HepG2 (cell line): ENCODE measurements around the gene ASTN2. TPM values are rescaled to one million over a fixed set of nuclear protein-coding genes. Genes with fewer than 3 reads are reported as not detected.

Experiments
- ATAC-seq: fragments of 200-7000 bp; cut with Tn5 transposase; 3 replicates; pipeline ENCODE4 v1.9.1; 2020; ENCODE audit warnings: mild to moderate bottlenecking, moderate library complexity
- BruUV-seq: library from RNA; stranded (reverse); fragments of 400-500 nt; replicated peaks from 2 replicates; lab custom pipeline; 2021; lab: Mats Ljungman, UMichigan
- CTCF ChIA-PET: fragments of 300-600 bp; formaldehyde crosslinking; extraction: SDS; loops from one replicate; lab custom pipeline; 2021; ENCODE audit warnings: low total read pairs, inconsistent platforms, low intra/inter-chr PET ratio; lab: Yijun Ruan, JAX
- POLR2A ChIA-PET: fragments of 350-600 bp; sonication (Branson Sonifier 250); formaldehyde crosslinking; loops from one replicate; lab custom pipeline; 2020; ENCODE audit warnings: antibody characterized with exemption, inconsistent platforms; lab: Yijun Ruan, JAX
- DNase-seq: peaks from one replicate; pipeline ENCODE4 v3.0.0-alpha.2; 2015; ENCODE audit warnings: low spot score
- FAIRE-seq: peaks from 3 replicates; lab custom pipeline; 2011; peaks lifted over from hg19 to GRCh38; lab: Jason Lieb, UNC
- H2AFZ ChIP-seq: one replicate; pipeline ENCODE4 v1.6.1; 2011; ENCODE audit warnings: low read length, inconsistent platforms
- H3K27ac ChIP-seq: fragments of 300-600 bp; 3 replicates; pipeline ENCODE4 v1.8.0; 2011; ENCODE audit warnings: mixed run types, mild to moderate bottlenecking, mixed read lengths, low read length, inconsistent platforms; ENCODE audit not compliant: insufficient read depth; ENCODE audit errors: extremely low read length
- H3K27me3 ChIP-seq, 2 experiments: fragments of 200-600 bp in 1 of 2; 2 replicates in 1 of 2; 3 replicates in 1 of 2; pipeline versions ENCODE4 v1.6.0 to v1.8.0; 2011; ENCODE audit warnings: low read length in 2 of 2, mild to moderate bottlenecking in 2 of 2, moderate library complexity in 2 of 2, inconsistent platforms in 1 of 2; ENCODE audit not compliant: insufficient read depth in 2 of 2, control insufficient read depth in 1 of 2
- H3K36me3 ChIP-seq, 2 experiments: fragments of 200-600 bp in 1 of 2; replicated peaks in 1 of 2; 2 replicates in 1 of 2; 3 replicates in 1 of 2; pipeline versions ENCODE4 v1.5.1 to v1.8.0; 2011; ENCODE audit warnings: low read length in 2 of 2, inconsistent platforms in 1 of 2; ENCODE audit not compliant: insufficient read depth in 2 of 2, control insufficient read depth in 1 of 2
- H3K4me1 ChIP-seq: 2 replicates; pipeline ENCODE4 v1.5.1; 2012; ENCODE audit warnings: low read length, inconsistent platforms; ENCODE audit not compliant: insufficient read depth
- H3K4me2 ChIP-seq: 2 replicates; pipeline ENCODE4 v1.6.0; 2011; ENCODE audit warnings: low read depth, low read length, inconsistent platforms
- H3K4me3 ChIP-seq, 3 experiments: fragments of 200-600 bp in 1 of 3; sonication (generic), shearing (Covaris generic) in 1 of 3; replicated peaks in 1 of 3; 2 replicates each; pipeline ENCODE4 v1.5.1; 2011 to 2016; ENCODE audit warnings: low read length in 3 of 3, inconsistent platforms in 2 of 3, low read depth in 2 of 3, mild to moderate bottlenecking in 2 of 3, control low read depth in 1 of 3, mixed read lengths in 1 of 3; ENCODE audit not compliant: insufficient read depth in 1 of 3
- H3K79me2 ChIP-seq: one replicate; pipeline ENCODE4 v1.6.1; 2011; ENCODE audit warnings: low read length, inconsistent platforms; ENCODE audit not compliant: insufficient read depth
- H3K9ac ChIP-seq: 2 replicates; pipeline ENCODE4 v1.6.0; 2011; ENCODE audit warnings: mild to moderate bottlenecking, low read depth, low read length, inconsistent platforms; ENCODE audit not compliant: insufficient read depth
- H3K9me3 ChIP-seq: 2 replicates; pipeline ENCODE4 v1.5.1; 2012; ENCODE audit warnings: mild to moderate bottlenecking, low read length
- H4K20me1 ChIP-seq: 2 replicates; pipeline ENCODE4 v1.6.0; 2011; ENCODE audit warnings: inconsistent platforms, mild to moderate bottlenecking, low read length, moderate library complexity; ENCODE audit not compliant: insufficient read depth
- CENPX ChIP-seq: sonication (generic); formaldehyde crosslinking; IDR thresholded peaks from 2 replicates; pipeline ENCODE4 v1.9.0; 2021; ENCODE audit warnings: mild to moderate bottlenecking, missing genetic modification reagents, moderate library complexity
- MAFK ChIP-seq, 2 experiments: IDR thresholded peaks in 1 of 2; conservative IDR thresholded peaks in 1 of 2; 2 replicates each; pipeline ENCODE4 v1.6.1; 2011; ENCODE audit warnings: improper control_type of control experiment in 2 of 2, low read length in 2 of 2
- MEIS2 ChIP-seq: sonication (generic); formaldehyde crosslinking; IDR thresholded peaks from 2 replicates; pipeline ENCODE4 v1.9.0; 2021; ENCODE audit warnings: mild to moderate bottlenecking, missing genetic modification reagents
- MYC ChIP-seq: sonication (generic); formaldehyde crosslinking; IDR thresholded peaks from 2 replicates; pipeline ENCODE4 v1.9.0; 2021; ENCODE audit warnings: missing genetic modification reagents, borderline replicate concordance
- NFYB ChIP-seq: sonication (generic); formaldehyde crosslinking; IDR thresholded peaks from 2 replicates; pipeline ENCODE4 v1.4.0; 2020; ENCODE audit warnings: missing genetic modification reagents
- NR2F2 ChIP-seq: IDR thresholded peaks from 2 replicates; pipeline ENCODE4 v1.6.1; 2012; ENCODE audit warnings: low read depth, inconsistent platforms, borderline replicate concordance
- SAP130 ChIP-seq: IDR thresholded peaks from 2 replicates; pipeline ENCODE4 v1.6.1; 2016; ENCODE audit warnings: low read depth
- ZNF577 ChIP-seq: sonication (generic); formaldehyde crosslinking; IDR thresholded peaks from 2 replicates; pipeline ENCODE4 v1.4.0; 2020; ENCODE audit warnings: mild to moderate bottlenecking, low read depth, missing genetic modification reagents, borderline replicate concordance
- ZNF841 ChIP-seq: sonication (generic); formaldehyde crosslinking; IDR thresholded peaks from 2 replicates; pipeline ENCODE4 v1.8.1; 2023; ENCODE audit warnings: missing genetic modification reagents, borderline replicate concordance
- ZSCAN9 ChIP-seq: IDR thresholded peaks from 2 replicates; pipeline ENCODE4 v1.6.1; 2016; ENCODE audit warnings: borderline replicate concordance
- WGBS: methylation state at CpG from one replicate; pipeline ENCODE4 v1.1.6; 2017; ENCODE audit warnings: low lambda C conversion rate; 5-methylcytosine and 5-hydroxymethylcytosine counted together
- in situ Hi-C: cut with HindIII; loops from 2 replicates; pipeline ENCODE4 v1.10.0; 2017; ENCODE audit warnings: low pct_unique_long_range_greater_than_20kb; ENCODE audit not compliant: extremely low pct_ligation_motif_present
- intact Hi-C: fragments of 100-400 bp; cut with micrococcal nuclease; formaldehyde crosslinking; loops from one replicate; pipeline ENCODE4 v1.10.0; 2022; ENCODE audit not compliant: unreplicated experiment
- polyA plus RNA-seq, 8 experiments: library from polyadenylated mRNA; depleted of rRNA in 3 of 8; stranded (reverse) in 7 of 8; unstranded in 1 of 8; fragments of >200 nt; fragmentation: Illumina TruSeq in 4 of 8; extraction: Trizol in 4 of 8; gene quantifications; 2 replicates each; pipeline versions ENCODE4 v1.2.1 to v1.2.3, GENCODE V29; 2011 to 2016; ENCODE audit warnings: low read depth in 4 of 8, missing spikeins in 1 of 8, mixed read lengths in 1 of 8; ENCODE audit not compliant: insufficient read depth in 1 of 8
- total RNA-seq, 5 experiments: library from RNA; depleted of rRNA; stranded (reverse); fragments of >200 nt; fragmentation: Illumina TruSeq; extraction: Trizol; gene quantifications; 2 replicates each; pipeline ENCODE4 v1.2.3, GENCODE V29; 2016; ENCODE audit warnings: low read depth in 1 of 5
- TF ChIP-seq, protein P1 (sequence below): sonication (generic); formaldehyde crosslinking; IDR thresholded peaks from 2 replicates; pipeline ENCODE4 v1.8.0; 2022; ENCODE audit warnings: missing genetic modification reagents, mild to moderate bottlenecking, borderline replicate concordance
- TF ChIP-seq, protein P2 (sequence below): IDR thresholded peaks from 2 replicates; pipeline ENCODE4 v1.6.1; 2016
- TF ChIP-seq, protein P3 (sequence below): IDR thresholded peaks from 2 replicates; pipeline ENCODE4 v1.6.1; 2016; ENCODE audit warnings: low read depth, control low read depth
- TF ChIP-seq, protein P4 (sequence below): sonication (generic); formaldehyde crosslinking; IDR thresholded peaks from 2 replicates; pipeline ENCODE4 v1.8.1; 2023; ENCODE audit warnings: mild to moderate bottlenecking, moderate library complexity, missing genetic modification reagents

The ASTN2 gene
- total and polyA plus RNA-seq, 2 of the 13 experiments (the other 11 are each of a cell fraction or from before 2014, with no cell fraction given): 5.2 to 13.5 TPM

DNA sequence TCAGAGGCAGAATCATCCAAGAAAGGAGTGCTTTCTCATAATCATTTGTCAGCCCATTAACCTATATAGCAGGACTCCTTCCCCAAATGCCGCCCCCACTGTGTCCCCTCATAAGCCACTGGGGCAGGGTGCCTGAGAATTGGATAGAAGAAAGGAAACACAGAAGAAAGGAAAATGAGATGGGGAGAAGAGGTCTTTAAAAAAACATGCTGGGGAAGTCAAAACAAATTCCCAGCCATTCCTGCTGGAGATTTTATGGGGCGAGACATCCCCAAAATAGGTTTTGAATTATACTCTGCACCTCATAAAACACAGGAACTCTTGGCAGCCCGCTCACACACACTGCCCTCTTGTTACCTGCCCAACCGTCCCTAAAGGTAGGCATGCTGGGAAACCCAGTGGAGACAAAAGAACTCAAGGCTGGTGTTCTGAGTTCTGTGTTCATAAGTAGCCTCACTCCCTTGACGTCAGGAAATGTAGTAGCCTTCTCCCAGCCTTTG is 19.7 kb downstream of the ASTN2 start:
- H3K27me3 ChIP-seq: no peaks in the 10 kb centered on the region
- DNase-seq (no peak), ATAC-seq (no peak), FAIRE-seq (no peak)
- CTCF ChIA-PET: no interaction called here
- WGBS: 5% methylated on average over 5 of the region's 5 CpGs
- no peak overlapping the region for H3K4me2 ChIP-seq
- TF ChIP-seq MEIS2 (CRISPR knock-in tag): no peak
- no peak for TF ChIP-seq MAFK (conservative IDR thresholded peaks at IDR 0.05 in 1 of 2, IDR thresholded peaks at IDR 0.05 in 1 of 2; ENCODE audit: low read length in 2 of 2)
- no peak for TF ChIP-seq ZSCAN9 (CRISPR knock-in tag)
- no peak for TF ChIP-seq ZNF841 (CRISPR knock-in tag)
- TF ChIP-seq, protein P1, sequence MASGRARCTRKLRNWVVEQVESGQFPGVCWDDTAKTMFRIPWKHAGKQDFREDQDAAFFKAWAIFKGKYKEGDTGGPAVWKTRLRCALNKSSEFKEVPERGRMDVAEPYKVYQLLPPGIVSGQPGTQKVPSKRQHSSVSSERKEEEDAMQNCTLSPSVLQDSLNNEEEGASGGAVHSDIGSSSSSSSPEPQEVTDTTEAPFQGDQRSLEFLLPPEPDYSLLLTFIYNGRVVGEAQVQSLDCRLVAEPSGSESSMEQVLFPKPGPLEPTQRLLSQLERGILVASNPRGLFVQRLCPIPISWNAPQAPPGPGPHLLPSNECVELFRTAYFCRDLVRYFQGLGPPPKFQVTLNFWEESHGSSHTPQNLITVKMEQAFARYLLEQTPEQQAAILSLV (CRISPR knock-in tag): no peak
- no peak for TF ChIP-seq NR2F2
- no peak for TF ChIP-seq NFYB (CRISPR knock-in tag)
- TF ChIP-seq MYC (CRISPR knock-in tag): no peak
- BruUV-seq: no TSS peak
- no peaks in the 10 kb centered on the region for H3K9me3 ChIP-seq
- H3K4me3 ChIP-seq: no peak overlapping the region
- no peak overlapping the region for H3K27ac ChIP-seq
- in situ Hi-C loops: loop anchor here (10.0 kb wide), 1 partner anchor 60 kb away; no protein-coding TSS in a partner anchor
- no peaks in the 10 kb centered on the region for H3K36me3 ChIP-seq
- H3K4me1 ChIP-seq: no peaks in the 10 kb centered on the region
- H3K9ac ChIP-seq: no peak overlapping the region
- H4K20me1 ChIP-seq: no peaks in the 10 kb centered on the region
- H2AFZ ChIP-seq: no peak overlapping the region
- POLR2A ChIA-PET: no interaction called here
- H3K79me2 ChIP-seq: no peaks in the 10 kb centered on the region
- intact Hi-C loops: no loop called here

DNA sequence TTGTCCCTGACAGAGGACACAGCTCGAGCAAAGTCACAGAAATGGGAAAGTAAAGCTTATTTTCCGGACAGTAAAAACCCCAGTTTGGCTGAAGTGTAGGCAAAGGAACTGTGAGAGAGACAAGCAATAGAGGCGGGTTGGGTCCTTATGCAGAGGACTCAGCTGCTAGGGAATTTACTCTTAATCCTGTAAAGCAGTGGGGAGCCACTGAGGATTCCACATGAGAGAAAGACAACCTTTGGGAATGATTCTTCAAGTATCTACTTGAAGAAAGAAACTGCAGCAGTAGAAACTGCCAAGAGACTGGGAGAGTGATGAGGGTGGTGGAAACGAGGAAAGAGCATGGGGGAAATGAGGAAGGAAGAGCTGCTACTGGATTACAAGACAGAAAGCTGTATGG is 20.2 kb downstream of the ASTN2 start:
- Histone ChIP-seq H3K9me3 (no peaks in the 10 kb centered on the region), H3K79me2 (no peaks in the 10 kb centered on the region), H3K27ac (no peak overlapping the region), H3K4me1 (no peaks in the 10 kb centered on the region), H3K9ac (no peak overlapping the region), H3K27me3 (no peaks in the 10 kb centered on the region), H3K36me3 (no peaks in the 10 kb centered on the region), H4K20me1 (no peaks in the 10 kb centered on the region), H3K4me3 (no peak overlapping the region), H3K4me2 (no peak overlapping the region), H2AFZ (no peak overlapping the region)
- ATAC-seq (no peak), FAIRE-seq (no peak), DNase-seq (no peak)
- WGBS: 0% methylated on average over 4 of the region's 4 CpGs
- intact Hi-C loops (no loop called here), in situ Hi-C loops (loop anchor here (10.0 kb wide), 1 partner anchor 60 kb away; no protein-coding TSS in a partner anchor)
- ChIA-PET POLR2A (no interaction called here), CTCF (no interaction called here)
- no TSS peak for BruUV-seq
- no peak for TF ChIP-seq CENPX
- TF ChIP-seq, protein P2, sequence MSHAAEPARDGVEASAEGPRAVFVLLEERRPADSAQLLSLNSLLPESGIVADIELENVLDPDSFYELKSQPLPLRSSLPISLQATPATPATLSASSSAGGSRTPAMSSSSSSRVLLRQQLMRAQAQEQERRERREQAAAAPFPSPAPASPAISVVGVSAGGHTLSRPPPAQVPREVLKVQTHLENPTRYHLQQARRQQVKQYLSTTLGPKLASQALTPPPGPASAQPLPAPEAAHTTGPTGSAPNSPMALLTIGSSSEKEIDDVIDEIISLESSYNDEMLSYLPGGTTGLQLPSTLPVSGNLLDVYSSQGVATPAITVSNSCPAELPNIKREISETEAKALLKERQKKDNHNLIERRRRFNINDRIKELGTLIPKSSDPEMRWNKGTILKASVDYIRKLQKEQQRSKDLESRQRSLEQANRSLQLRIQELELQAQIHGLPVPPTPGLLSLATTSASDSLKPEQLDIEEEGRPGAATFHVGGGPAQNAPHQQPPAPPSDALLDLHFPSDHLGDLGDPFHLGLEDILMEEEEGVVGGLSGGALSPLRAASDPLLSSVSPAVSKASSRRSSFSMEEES (CRISPR knock-in tag): no peak
- no peak for TF ChIP-seq ZNF577 (CRISPR knock-in tag)
- TF ChIP-seq, protein P3, sequence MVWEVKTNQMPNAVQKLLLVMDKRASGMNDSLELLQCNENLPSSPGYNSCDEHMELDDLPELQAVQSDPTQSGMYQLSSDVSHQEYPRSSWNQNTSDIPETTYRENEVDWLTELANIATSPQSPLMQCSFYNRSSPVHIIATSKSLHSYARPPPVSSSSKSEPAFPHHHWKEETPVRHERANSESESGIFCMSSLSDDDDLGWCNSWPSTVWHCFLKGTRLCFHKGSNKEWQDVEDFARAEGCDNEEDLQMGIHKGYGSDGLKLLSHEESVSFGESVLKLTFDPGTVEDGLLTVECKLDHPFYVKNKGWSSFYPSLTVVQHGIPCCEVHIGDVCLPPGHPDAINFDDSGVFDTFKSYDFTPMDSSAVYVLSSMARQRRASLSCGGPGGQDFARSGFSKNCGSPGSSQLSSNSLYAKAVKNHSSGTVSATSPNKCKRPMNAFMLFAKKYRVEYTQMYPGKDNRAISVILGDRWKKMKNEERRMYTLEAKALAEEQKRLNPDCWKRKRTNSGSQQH (CRISPR knock-in tag): no peak
- TF ChIP-seq SAP130: no peak
- TF ChIP-seq, protein P4, sequence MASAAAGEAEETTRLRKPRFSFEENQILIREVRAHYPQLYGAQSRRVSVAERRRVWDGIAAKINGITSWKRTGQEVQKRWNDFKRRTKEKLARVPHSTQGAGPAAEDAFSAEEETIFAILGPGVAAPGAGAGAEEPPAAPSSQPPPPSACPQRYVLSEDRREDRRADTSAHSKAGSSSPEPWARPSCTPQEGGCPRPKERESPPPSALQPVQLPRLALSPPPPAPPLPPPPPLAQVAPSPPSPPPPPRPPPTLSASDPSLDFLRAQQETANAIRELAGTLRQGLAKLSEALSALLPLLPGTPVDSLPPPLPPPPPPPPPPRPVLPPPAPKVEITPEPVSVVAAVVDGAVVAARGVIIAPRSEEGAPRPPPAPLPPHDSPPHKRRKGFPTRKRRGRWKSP (CRISPR knock-in tag): no peak
